NCI-H69 (cell line): Measurements from ENCODE around the gene ZNF512B.

Experiments
- DNase-seq: peaks from one replicate; lab custom pipeline; 2025; lab: John Stamatoyannopoulos, UW

Gene ZNF512B

GRCh38 chr20:63947638-63948456, 21.9 kb downstream of the ZNF512B start:
- DNase-seq, result no peak

- no peak for DNase-seq
These were observed 22.6 kb downstream of the ZNF512B start for GRCh38 chr20:63946986-63947637.

- DNase-seq, result no peak
These were observed 23.5 kb downstream of the ZNF512B start for GRCh38 chr20:63945921-63946920.

- DNase-seq, result no peak
These were observed 24.6 kb downstream of the ZNF512B start for GRCh38 chr20:63945031-63945658.

GRCh38 chr20:63944078-63944941, 25.4 kb downstream of the ZNF512B start:
- no peak for DNase-seq

DNA sequence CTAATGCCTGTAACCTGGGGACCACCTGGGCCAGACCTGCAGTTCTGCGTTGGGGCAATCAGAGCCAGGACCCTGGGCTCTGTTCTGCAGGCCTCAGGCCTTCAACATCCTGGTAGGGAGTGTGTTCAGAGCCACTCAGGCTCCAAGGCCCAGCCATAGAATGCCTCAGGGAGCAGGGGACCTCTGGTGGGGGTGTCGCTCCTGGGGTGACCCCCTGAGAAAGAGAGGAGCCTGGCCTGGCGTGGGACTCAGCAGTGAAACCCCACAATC, 26.0 kb downstream of the ZNF512B start:
- no peak for DNase-seq

DNA sequence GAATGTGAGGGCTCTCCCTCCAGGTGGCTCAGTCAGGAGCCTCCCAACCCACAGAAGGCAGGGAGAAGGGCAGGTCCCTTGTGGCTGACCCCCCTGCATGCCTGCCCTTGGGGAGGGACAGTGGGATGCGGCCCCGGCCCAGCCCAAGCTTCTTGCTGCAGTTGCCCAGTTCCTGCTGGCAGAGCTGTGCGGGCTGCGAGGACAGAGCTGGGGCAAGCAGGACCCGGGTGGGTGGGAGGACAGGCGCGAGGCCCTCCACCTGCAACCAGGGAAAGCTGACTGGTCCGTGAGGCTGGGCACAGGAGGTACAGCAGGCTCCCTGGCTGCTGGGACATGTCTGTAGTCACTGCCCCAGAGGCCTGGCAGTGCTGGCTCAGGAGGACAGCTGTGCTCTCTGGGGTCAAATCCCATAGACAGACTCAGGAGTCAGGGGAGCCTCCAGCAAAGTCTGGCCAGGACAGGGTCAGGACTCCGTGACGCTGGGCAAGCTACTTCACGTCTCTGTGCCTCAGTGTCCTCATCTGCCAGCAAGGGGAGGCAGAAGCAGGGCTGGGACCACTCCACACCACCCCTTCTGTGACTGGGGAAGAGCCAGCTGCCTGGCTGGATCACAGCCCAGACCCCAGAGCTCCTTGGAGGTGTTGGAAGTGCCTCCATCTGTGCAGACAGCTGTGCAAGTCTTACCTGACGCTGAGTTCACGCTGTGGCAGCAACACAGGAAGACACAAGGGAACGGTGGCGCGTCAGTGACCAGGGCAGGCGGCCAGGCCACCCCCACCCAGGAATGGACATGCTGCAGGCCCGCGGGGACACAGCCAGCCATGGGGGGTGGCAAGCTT, 26.5 kb downstream of the ZNF512B start:
- DNase-seq, result no peak

- peak; percentile 37 for DNase-seq
These were observed 27.3 kb downstream of the ZNF512B start for GRCh38 chr20:63942250-63942951.

GRCh38 chr20:63941282-63942081, 28.2 kb downstream of the ZNF512B start:
- peak; percentile 25 for DNase-seq

- no peak for DNase-seq
These were observed 29.1 kb downstream of the ZNF512B start for GRCh38 chr20:63940472-63941266.

DNA sequence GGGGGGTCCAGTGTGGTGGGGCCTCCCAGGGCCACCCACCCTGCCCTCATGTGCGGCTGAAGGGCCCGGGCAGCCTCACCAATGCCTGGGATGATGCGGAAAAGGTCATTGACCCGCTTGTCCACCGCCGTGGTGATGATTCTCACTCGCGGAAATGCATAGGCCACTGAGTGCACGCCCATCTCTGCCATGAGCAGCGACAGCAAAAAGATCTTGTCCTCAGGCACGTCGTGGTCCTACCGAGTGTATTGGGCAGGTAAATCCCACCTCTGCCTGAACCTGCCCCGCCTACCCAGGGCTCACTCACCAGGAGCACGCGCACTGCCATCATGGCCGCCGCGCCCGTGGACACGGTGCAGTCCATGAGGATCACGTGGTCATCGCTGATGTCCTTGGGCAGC, 29.7 kb downstream of the ZNF512B start:
- no peak for DNase-seq

- DNase-seq, result no peak
These were observed 30.4 kb downstream of the ZNF512B start for GRCh38 chr20:63939061-63939935.

DNA sequence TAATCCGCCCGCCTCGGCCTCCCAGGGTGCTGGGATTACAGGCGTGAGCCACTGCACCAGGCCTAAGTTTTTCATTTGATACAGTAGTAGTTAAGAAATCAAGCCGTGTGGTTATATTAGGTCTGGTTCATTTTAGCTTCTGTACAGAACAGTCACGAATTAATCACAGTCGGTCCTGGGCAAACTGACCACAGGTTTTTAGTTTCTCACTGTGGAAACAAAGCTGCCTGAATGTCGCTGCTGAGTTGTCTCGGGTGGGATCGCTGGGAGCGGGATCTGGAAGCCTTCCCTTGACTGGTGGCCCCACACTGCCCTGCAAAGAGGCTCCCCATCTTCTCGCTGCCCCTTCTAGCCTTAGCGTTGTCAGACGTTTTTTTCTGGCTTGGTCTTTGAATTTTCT, 32.1 kb downstream of the ZNF512B start:
- DNase-seq, result no peak

DNA sequence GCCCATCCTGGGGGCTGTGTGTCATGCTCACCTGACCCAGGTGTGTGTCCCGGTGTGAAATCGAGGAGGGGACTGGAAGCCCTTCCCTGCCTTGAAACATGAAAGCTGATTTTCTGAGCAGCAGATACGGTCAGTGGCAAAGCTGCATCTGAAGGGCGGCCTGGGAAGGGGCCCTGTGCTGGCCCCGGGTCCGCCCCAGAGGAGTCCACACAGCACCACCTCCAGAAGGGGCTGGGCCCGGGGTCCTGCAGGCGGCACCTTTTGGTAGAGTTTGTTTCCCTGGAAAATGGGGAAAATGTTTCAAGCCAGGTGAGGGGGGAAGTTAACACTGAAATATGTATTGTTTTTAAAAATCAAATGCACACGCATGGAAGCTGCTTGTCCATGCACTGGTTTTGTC, 34.3 kb downstream of the ZNF512B start:
- no peak for DNase-seq

DNA sequence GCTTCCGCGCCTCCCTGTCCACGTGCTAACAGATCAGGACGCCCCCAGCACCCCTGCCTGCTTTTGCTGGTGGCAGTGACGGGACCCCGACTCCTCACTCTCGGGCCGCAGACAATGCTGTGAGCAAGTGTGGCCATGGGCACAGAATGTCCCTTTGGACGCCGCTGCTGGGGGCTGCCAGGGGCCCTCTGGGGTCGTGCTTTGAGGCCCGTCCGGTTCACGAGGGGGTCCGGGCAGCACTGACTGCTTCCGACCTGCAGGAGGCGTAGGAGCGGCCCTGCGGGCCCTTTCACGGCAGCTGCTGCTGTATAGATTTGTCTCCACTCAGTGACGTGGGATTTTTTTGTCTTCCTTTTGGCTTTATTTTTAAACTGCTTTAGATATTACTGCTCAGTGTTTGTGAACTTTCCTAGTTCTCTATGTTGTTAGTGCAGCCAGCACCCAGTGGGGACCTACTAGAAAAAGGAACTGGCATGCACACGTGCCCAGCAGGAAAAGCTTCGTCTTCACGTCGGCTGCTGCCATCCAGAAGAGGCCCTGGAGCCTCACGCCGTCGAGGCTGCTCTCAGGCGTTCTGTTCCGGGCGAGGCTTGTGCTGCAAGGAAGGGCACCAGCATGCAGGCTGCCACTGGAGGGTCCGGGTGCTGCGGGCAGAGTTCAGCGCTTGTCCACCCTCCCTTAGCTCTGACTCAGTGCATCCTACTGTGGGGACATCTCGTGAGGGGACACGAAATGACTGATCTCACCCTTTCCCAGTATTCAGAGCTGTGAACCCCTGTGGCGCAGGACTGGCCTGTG, 35.3 kb downstream of the ZNF512B start:
- DNase-seq, result no peak

DNA sequence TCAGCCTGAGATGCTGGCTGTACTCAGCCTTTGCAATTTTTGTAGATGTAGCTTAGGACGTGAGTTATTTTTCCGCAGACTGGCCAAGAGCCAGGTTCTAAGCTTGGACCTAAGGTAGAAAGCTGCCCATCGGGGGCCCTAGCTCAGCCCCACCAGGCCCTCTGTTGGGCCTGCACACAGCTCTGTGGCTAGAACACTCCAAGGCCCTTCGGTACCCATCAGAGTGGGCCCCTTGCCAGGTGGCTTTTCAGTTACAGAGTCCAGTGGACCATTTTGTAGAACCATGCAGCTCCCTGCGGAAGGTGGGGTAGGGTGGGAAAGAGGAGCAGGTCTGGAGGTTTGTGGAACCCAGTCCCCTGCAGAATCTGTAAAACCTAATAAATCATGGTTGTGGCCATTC, 36.1 kb downstream of the ZNF512B start:
- DNase-seq, result no peak
